DND-41 (cell line): Measurements from ENCODE around the gene FAM227B.

Source experiments
- EZH2 ChIP-seq: IDR thresholded peaks from 3 replicates; pipeline ENCODE4 v1.6.1; 2012; ENCODE audit warnings: borderline replicate concordance, low read depth, mild to moderate bottlenecking, moderate library complexity, low read length, inconsistent platforms; ENCODE audit not compliant: severe bottlenecking
- TF ChIP-seq, protein P1 (sequence below): IDR thresholded peaks from 2 replicates; pipeline ENCODE4 v1.5.1; 2012; ENCODE audit warnings: borderline replicate concordance, low read length, moderate library complexity, mild to moderate bottlenecking; ENCODE audit not compliant: poor library complexity, severe bottlenecking; ENCODE audit errors: extremely low read depth

DNA sequence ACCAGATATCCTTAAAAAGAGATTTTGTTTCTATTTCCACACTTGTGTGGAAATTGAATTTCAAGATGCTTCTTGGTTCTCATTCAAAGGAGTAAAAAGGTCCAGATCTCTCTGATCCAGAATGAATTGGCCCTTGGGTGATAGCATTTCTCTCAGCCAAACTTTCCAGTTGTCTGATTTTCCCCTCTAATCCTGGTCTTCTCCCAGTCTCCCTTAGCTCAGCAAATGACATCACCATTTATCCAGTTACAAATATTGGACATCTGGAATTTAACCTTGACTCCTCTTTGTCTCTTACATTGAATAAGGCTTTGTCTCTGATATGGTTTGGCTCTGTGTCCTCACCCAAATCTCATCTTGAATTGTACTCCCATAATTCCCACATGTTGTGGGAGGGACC lies 207.8 kb downstream of the FAM227B start:
- TF ChIP-seq, protein P1, sequence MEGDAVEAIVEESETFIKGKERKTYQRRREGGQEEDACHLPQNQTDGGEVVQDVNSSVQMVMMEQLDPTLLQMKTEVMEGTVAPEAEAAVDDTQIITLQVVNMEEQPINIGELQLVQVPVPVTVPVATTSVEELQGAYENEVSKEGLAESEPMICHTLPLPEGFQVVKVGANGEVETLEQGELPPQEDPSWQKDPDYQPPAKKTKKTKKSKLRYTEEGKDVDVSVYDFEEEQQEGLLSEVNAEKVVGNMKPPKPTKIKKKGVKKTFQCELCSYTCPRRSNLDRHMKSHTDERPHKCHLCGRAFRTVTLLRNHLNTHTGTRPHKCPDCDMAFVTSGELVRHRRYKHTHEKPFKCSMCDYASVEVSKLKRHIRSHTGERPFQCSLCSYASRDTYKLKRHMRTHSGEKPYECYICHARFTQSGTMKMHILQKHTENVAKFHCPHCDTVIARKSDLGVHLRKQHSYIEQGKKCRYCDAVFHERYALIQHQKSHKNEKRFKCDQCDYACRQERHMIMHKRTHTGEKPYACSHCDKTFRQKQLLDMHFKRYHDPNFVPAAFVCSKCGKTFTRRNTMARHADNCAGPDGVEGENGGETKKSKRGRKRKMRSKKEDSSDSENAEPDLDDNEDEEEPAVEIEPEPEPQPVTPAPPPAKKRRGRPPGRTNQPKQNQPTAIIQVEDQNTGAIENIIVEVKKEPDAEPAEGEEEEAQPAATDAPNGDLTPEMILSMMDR = no peak
- TF ChIP-seq EZH2 = no peak
